AG10803 (cell line): Measurements from ENCODE around the gene IRAK1BP1.
A peak's percentile ranks its signal among the peaks of the same experiment; 100 is the strongest.
"Not testable (repeated sequence)": the region's sequence is repeated elsewhere in the genome, so short reads cannot be mapped to it uniquely, and the experiment has no call there.

Experiments
- DNase-seq: peaks from one replicate; pipeline ENCODE4 v3.0.0; 2010; ENCODE audit warnings: low read depth
- H3K4me3 ChIP-seq: 2 replicates; pipeline ENCODE4 v1.5.1; 2011; ENCODE audit warnings: mild to moderate bottlenecking, low read length, control low read depth
- TF ChIP-seq, protein P1 (sequence below): conservative IDR thresholded peaks from 2 replicates; pipeline ENCODE4 v1.5.1; 2011; ENCODE audit warnings: mild to moderate bottlenecking, low read length, control low read depth, inconsistent platforms

Gene IRAK1BP1

DNA sequence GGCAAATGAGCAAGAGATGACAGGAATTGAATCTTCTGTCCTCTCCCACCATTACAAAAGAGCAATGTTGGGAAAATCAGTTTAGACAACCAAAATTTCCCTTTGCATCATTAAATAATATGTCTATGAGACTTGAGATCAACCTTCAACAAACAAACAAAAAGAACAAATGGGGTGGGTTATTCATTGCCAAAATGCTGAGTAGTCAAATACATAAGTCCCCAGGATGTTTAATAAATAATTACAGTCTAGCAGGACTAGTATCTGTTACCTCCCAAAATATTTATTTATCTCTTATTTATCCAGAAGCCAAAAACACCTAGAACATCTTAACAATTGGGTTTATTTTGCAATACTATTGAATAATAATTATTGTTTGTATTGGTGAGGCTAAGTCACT, 16.2 kb upstream of the IRAK1BP1 start:
- TF ChIP-seq, protein P1, sequence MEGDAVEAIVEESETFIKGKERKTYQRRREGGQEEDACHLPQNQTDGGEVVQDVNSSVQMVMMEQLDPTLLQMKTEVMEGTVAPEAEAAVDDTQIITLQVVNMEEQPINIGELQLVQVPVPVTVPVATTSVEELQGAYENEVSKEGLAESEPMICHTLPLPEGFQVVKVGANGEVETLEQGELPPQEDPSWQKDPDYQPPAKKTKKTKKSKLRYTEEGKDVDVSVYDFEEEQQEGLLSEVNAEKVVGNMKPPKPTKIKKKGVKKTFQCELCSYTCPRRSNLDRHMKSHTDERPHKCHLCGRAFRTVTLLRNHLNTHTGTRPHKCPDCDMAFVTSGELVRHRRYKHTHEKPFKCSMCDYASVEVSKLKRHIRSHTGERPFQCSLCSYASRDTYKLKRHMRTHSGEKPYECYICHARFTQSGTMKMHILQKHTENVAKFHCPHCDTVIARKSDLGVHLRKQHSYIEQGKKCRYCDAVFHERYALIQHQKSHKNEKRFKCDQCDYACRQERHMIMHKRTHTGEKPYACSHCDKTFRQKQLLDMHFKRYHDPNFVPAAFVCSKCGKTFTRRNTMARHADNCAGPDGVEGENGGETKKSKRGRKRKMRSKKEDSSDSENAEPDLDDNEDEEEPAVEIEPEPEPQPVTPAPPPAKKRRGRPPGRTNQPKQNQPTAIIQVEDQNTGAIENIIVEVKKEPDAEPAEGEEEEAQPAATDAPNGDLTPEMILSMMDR, result no peak
- no peak for DNase-seq
- no peak overlapping the region for H3K4me3 ChIP-seq

DNA sequence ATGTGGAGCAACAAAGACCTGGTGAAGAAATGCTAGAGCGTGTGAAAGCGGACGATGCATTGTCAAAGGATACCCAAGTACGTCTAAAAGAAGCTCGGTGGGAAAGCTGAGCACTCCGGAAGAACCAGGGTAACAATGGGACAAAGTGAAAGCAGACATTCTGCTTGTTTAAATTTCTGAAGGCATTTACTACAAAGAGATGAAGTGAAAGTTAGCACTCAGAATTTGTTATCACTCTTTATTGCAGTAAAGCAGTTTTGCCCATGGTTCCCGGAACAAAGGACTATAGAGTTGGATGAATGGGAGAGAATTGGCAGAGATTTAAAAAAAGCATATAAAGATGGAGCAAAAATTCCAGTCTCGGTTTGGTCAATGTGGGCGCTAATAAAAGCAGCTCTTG, 12.8 kb upstream of the IRAK1BP1 start:
- DNase-seq, result no peak
- H3K4me3 ChIP-seq, result no peak overlapping the region
- TF ChIP-seq, protein P1, result no peak

DNA sequence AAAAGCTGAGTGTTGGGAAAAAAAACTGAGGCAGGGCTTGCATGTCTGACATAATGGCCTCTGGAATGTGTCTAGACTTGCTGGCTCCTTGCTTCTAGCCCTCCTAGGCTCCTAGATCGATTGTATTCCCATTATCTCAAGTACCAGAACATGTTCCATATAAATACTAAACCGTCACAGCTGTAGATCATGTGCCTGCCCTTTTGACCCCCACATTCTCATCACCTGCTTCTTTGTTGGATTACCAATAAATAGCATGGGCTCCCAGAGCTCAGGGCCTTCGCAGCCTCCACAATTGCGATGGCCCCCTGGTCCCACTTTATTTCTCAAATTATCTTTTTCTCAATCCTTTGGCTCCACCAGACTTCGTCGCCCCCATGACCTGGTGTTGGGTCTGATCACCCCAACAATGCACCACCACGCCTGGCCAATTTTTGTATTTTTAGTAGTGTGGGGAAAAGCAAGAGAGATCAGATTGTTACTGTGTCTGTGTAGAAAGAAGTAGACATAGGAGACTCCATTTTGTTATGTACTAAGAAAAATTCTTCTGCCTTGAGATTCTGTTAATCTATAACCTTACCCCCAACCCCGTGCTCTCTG, 8.9 kb upstream of the IRAK1BP1 start:
- not testable (repeated sequence) for DNase-seq, H3K4me3 ChIP-seq

DNA sequence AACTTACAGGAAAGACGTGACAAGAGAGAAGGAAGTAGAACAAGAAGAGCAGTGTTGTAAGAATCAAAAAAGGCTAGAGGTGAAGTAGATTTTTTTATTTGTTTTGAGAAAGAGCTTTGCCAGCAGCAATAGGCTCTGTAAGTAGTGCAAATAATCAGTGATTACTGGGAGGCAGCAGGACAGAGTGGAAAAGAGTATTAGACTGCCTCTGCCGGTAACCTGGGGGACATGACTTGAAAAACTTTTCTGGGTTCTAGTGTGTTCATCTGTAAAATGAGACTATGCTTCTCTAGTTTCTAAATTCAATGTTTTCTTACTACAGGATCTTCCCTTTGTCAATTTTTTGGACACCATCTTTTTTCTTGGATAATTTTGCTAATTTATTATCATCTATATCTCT, 5.8 kb upstream of the IRAK1BP1 start:
- H3K4me3 ChIP-seq, result no peak overlapping the region
- no peak for DNase-seq
- TF ChIP-seq, protein P1, result no peak

DNA sequence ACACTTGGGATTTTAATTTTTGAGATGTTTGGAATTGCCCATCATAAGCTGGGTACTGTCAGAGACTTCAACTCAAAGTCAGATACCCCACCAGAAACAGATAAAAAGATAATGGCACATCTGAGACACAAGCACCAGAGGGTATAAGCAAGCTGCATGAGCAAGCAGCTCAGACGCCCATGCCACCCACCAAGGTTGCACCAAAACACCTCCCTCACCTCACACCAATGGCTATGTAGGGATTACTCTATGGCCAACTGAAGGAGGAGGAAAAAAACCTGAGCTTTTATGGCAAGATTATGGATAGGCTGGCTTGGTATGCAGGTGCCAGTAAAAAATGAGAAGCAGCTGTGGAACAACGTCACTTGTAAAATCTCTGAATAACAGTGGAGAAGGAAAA, 3.8 kb upstream of the IRAK1BP1 start:
- TF ChIP-seq, protein P1, result no peak
- no peak for DNase-seq
- H3K4me3 ChIP-seq, result no peak overlapping the region

DNA sequence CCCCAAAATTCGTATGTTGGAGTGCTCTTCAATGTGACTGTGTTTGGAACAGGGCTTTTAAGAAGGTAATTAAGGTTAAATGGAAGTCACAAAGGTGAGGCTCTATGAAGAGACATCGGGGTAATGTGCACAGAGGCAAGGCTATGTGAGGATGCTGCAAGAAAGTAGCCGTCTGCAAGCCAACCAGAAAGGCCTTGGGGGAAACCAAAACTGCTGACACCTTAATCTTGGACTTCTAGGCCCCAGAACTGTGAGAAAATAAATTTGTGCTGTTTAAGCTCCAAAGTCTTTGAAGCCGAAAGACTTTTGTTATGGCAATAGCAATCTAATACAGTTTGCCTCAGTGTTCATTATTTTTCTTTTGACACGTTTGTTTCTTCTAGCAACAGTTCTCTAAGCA, 2.4 kb upstream of the IRAK1BP1 start:
- H3K4me3 ChIP-seq, result no peak overlapping the region
- DNase-seq, result no peak
- TF ChIP-seq, protein P1, result no peak

DNA sequence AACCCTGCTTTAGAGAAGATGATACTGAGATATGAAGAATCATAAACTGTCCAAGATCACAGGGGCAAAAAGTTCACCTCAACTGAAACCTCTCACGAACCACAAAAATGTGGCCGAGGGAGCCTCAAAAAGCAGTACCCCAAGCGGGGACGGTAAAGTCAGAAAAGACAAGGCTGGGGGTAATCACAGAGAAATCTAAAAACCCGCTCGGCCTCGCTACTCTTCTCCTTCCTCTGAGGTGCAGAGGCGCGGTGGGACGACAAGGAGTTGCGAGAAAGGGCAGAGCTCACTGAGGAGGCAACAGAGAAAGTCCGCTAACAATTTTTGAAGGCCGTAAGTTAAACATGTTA, 356 bp upstream of the IRAK1BP1 start:
- H3K4me3 ChIP-seq, result peak overlapping the region; percentile 95
- no peak for DNase-seq
- TF ChIP-seq, protein P1, result no peak

DNA sequence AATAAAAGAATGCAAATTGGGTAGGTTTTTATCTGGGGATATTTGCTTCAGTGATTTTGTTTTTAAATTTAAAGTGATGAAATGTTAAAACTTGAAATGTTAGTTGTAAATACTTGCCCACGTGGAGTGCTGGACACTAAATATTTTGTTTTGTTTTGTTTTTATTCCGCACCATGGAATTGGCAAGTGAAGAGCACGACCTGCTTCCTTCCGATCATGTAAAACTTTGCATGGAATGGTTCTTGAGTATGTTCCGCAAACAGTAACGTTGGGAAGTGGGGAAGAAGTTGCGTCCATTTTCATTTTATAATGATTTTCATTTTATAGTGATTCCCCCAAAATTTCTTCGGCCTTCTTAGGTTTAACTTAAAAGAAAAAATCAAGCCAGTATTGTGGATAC, 765 bp downstream of the IRAK1BP1 start:
- DNase-seq, result peak; percentile 1
- H3K4me3 ChIP-seq, result peak overlapping the region; percentile 95
- TF ChIP-seq, protein P1, result no peak
